Urinary bladder (tissue), 4 donors: ENCODE measurements around the gene ARHGAP30. TPM values are rescaled to one million over a fixed set of nuclear protein-coding genes. Genes with fewer than 3 reads are reported as not detected.
"Not testable (repeated sequence)": the region's sequence is repeated elsewhere in the genome, so short reads cannot be mapped to it uniquely, and the experiment has no call there.

Source experiments
- DNase-seq: peaks from one replicate; pipeline ENCODE4 v3.0.0-alpha.2; 2015; ENCODE audit errors: extremely low spot score
- H3K27ac ChIP-seq: one replicate; pipeline ENCODE4 v1.5.1; 2013; ENCODE audit warnings: low read depth, mild to moderate bottlenecking, moderate library complexity
- H3K36me3 ChIP-seq: one replicate; pipeline ENCODE4 v1.6.1; 2013; ENCODE audit warnings: mild to moderate bottlenecking, moderate library complexity; ENCODE audit not compliant: insufficient read depth
- H3K4me1 ChIP-seq: one replicate; pipeline ENCODE4 v1.6.1; 2013; ENCODE audit warnings: mild to moderate bottlenecking, moderate library complexity; ENCODE audit not compliant: insufficient read depth
- H3K4me3 ChIP-seq: one replicate; pipeline ENCODE4 v1.5.1; 2013; ENCODE audit warnings: low read depth, low read length
- WGBS: extraction: QIAGEN DNeasy Blood & Tissue Kit; methylation state at CpG from one replicate; pipeline ENCODE4 v1.1.7; 2013; 5-methylcytosine and 5-hydroxymethylcytosine counted together
- polyA plus RNA-seq: library from polyadenylated mRNA; stranded (reverse); fragments of 200-250 nt; gene quantifications from one replicate; pipeline ENCODE4 v1.2.3, GENCODE V29; 2013
- total RNA-seq: library from RNA; depleted of rRNA; stranded (reverse); fragments of >200 nt; gene quantifications from one replicate; pipeline ENCODE4 v1.2.3, GENCODE V29; 2014
- donor health status: healthy with polysubstance abuse.
- donor health status: healthy.

The ARHGAP30 gene
- total and polyA plus RNA-seq, 2 donors: 2.9 to 5.1 TPM

DNA sequence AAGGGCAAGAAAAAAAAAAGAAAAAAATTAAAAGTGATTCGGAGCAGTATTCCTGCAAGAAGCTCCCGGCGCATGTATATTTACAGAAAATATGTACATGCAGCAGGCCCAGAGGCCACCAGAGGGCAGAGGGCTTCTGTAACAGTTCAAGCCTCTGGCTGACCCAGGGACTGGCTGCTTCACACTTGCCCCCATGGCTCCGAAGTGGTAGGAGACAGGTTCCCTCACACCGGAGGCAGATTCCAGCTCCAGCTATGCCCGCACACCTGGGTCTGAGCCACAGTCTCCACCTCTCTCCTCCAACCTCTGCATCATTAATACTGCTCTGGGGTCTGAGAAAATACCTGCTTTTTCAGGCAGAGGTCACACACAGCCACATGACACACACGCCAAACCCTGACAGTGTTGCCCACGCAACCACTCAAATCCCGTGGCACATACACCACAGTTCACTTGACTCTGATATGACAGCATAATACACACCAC lies 2.2 kb upstream of the ARHGAP30 start:
- Histone ChIP-seq H3K4me1 (no peaks in the 10 kb centered on the region), H3K27ac (no peak overlapping the region), H3K4me3 (no peak overlapping the region), H3K36me3 (no peaks in the 10 kb centered on the region)
- no peak for DNase-seq
- WGBS: 74% methylated on average over 9 of the region's 9 CpGs

DNA sequence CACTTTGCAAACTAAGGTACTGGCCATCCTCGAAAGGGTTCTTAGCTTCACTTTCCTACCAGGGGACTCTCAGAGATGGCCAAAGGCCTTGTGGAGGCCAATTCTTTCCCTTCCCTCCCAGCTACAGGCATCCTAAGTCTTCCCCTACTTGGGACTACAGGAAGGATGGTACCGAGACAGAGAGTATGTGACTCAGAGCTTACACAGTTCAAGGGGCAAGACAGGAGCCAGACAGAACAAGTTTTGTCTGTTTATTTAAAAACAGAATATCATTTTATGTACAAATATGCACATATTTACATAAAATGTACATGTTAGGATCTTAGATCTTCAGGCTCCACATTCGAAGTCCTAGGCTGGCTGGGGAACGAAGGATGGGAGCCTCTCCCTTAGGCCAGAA lies 1.1 kb upstream of the ARHGAP30 start:
- Histone ChIP-seq H3K27ac (no peak overlapping the region), H3K4me1 (no peaks in the 10 kb centered on the region), H3K4me3 (no peak overlapping the region), H3K36me3 (no peaks in the 10 kb centered on the region)
- DNase-seq: no peak
- 86% methylated on average over 4 of the region's 4 CpGs for WGBS

DNA sequence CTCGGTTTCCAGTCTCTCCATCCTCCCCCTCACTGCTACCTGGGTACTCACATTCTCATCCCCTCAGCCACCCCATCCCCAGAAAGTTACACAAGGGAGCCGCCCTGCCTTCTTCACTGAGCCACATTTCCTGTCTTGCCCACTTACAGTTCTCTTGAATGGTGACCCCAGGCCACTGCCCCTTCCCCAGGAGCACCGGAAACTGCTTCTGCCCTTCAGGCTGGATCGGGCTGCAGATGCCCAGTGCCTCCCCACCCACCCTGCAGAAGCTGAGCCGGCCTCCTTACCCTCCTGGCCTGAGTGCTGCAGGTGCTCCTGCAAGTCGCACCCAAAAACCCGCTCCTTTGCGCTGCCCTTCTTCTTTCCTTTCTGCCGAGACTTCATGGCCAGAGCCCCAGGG lies 450 bp downstream of the ARHGAP30 start:
- Histone ChIP-seq H3K4me3 (peak overlapping the region; percentile 32), H3K4me1 (no peaks in the 10 kb centered on the region), H3K36me3 (no peaks in the 10 kb centered on the region), H3K27ac (no peak overlapping the region)
- DNase-seq: no peak
- 75% methylated on average over 9 of the region's 9 CpGs for WGBS

GRCh38 chr1:161068306-161069234 lies 1.1 kb downstream of the ARHGAP30 start:
- Histone ChIP-seq H3K4me3 (peak overlapping the region; percentile 32), H3K27ac (peak overlapping the region; percentile 11), H3K4me1 (no peaks in the 10 kb centered on the region), H3K36me3 (no peaks in the 10 kb centered on the region)
- no peak for DNase-seq
- WGBS: 69% methylated on average over 10 of the region's 10 CpGs

GRCh38 chr1:161066694-161067093 lies 3.0 kb downstream of the ARHGAP30 start:
- Histone ChIP-seq H3K27ac (no peak overlapping the region), H3K4me3 (no peak overlapping the region), H3K4me1 (no peaks in the 10 kb centered on the region), H3K36me3 (no peaks in the 10 kb centered on the region)
- 65% methylated on average over 3 of the region's 3 CpGs for WGBS
- DNase-seq: no peak

DNA sequence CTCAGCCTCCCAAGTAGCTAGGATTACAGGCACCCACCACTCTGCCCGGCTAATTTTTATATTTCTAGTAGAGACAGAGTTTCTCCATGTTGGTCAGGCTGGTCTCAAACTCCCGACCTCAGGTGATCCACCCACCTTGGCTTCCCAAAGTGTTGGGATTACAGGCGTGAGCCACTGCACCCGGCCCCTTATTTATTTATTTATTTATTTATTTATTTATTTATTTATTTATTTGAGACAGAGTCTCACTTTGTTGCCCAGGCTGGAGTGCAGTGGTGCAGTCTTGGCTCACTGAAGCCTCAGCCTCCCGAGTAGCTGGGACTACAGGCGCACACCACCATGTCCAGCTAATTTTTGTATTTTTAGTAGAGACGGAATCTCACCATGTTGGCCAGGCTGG lies 4.0 kb downstream of the ARHGAP30 start:
- not testable (repeated sequence) for H3K4me3 ChIP-seq, H3K27ac ChIP-seq, H3K36me3 ChIP-seq, H3K4me1 ChIP-seq, DNase-seq
- 90% methylated on average over 7 of the region's 7 CpGs for WGBS

DNA sequence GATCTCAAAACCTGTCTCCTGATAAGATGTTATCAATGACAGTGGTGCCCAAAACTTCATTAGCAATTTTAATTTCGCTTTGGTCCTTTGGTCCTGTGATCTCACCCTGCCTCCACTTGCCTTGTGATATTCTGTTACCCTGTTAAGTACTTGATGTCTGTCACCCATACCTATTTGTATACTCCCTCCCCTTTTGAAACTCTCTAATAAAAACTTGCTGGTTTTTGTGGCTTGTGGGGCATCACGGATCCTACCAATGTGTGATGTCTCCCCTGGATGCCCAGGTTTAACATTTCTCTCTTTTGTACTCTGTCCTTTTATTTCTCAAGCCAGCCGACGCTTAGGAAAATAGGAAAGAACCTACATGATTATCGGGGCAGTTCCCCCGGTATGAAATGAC lies 5.8 kb downstream of the ARHGAP30 start:
- not testable (repeated sequence) for H3K36me3 ChIP-seq, H3K4me1 ChIP-seq, H3K27ac ChIP-seq, H3K4me3 ChIP-seq, DNase-seq
- 56% methylated on average over 6 of the region's 6 CpGs for WGBS

GRCh38 chr1:161061419-161061818 lies 8.3 kb downstream of the ARHGAP30 start:
- WGBS: 95% methylated on average over 4 of the region's 4 CpGs

GRCh38 chr1:161059293-161059692 lies 10.4 kb downstream of the ARHGAP30 start:
- no peak overlapping the region for H3K4me3 ChIP-seq
- no peaks in the 10 kb centered on the region for H3K36me3 ChIP-seq
- WGBS: 84% methylated on average over 6 of the region's 6 CpGs
- H3K27ac ChIP-seq: no peak overlapping the region
- no peaks in the 10 kb centered on the region for H3K4me1 ChIP-seq
- no peak for DNase-seq

More at GRCh38 chr1:161061419-161061818, 8.3 kb downstream of the ARHGAP30 start:
- no peaks in the 10 kb centered on the region for H3K4me1 ChIP-seq
- no peak for DNase-seq
- H3K27ac ChIP-seq: no peak overlapping the region
- no peaks in the 10 kb centered on the region for H3K36me3 ChIP-seq
- no peak overlapping the region for H3K4me3 ChIP-seq

DNA sequence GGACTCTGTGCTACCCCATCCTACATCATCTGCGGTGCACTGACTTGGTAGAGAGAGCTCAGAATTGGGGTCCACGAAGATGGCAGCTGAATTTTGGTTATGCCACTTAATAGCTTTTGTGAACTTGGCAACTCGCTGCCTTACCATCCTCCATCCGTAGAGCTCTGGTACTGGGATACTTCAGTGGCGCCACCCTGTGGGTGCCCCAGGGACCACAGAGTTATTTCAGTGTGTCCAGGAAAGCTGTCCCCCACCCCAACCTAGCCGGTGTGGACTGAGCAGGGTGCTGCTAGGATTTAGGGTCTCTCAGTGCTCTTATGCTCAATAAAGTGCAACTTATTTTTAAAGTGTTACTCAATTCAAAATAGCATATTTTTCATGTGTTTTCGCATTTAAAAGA lies 14.9 kb downstream of the ARHGAP30 start:
- no peak for DNase-seq
- Histone ChIP-seq H3K4me3 (no peak overlapping the region), H3K4me1 (no peaks in the 10 kb centered on the region), H3K27ac (no peak overlapping the region), H3K36me3 (no peaks in the 10 kb centered on the region)
- WGBS: 79% methylated on average over 7 of the region's 7 CpGs

DNA sequence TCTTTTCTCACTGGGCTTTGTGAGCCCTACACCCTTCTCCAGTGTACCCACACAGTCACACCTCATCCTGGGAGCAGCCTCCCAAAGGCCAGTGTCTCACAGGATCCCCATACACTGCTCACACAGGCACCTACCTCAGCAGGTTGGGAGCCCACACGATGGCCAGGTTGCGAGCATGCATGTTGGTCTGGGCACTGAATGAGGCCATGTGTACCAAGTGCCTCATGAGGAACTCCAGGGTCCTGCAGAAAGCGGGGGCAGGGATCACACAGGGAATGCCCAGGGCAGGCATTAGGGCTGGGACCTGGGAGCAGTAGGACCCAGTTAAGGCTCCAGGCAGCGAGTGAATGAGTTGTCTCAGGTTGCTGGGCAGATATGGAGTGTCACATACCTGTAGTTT lies 15.5 kb downstream of the ARHGAP30 start:
- H3K27ac ChIP-seq: no peak overlapping the region
- no peaks in the 10 kb centered on the region for H3K4me1 ChIP-seq
- DNase-seq: no peak
- H3K4me3 ChIP-seq: no peak overlapping the region
- 82% methylated on average over 4 of the region's 4 CpGs for WGBS
- H3K36me3 ChIP-seq: no peaks in the 10 kb centered on the region

GRCh38 chr1:161052899-161053298 lies 16.8 kb downstream of the ARHGAP30 start:
- no peak overlapping the region for H3K4me3 ChIP-seq
- no peak for DNase-seq
- 71% methylated on average over 3 of the region's 3 CpGs for WGBS
- no peak overlapping the region for H3K27ac ChIP-seq
- no peaks in the 10 kb centered on the region for H3K4me1 ChIP-seq
- no peaks in the 10 kb centered on the region for H3K36me3 ChIP-seq

- 92% methylated on average over 10 of the region's 10 CpGs for WGBS
- Histone ChIP-seq H3K4me3 (no peak overlapping the region), H3K27ac (no peak overlapping the region), H3K36me3 (no peaks in the 10 kb centered on the region), H3K4me1 (peaks cover 2% of the 10 kb centered on the region)
- DNase-seq: no peak
Observed at GRCh38 chr1:161051219-161051618, 18.5 kb downstream of the ARHGAP30 start.

GRCh38 chr1:161048949-161049722 lies 20.6 kb downstream of the ARHGAP30 start:
- no peak for DNase-seq
- 88% methylated on average over 5 of the region's 5 CpGs for WGBS

More at GRCh38 chr1:161048949-161049722, 20.6 kb downstream of the ARHGAP30 start:
- H3K4me1 ChIP-seq: peaks cover 2% of the 10 kb centered on the region
- H3K27ac ChIP-seq: no peak overlapping the region
- no peaks in the 10 kb centered on the region for H3K36me3 ChIP-seq
- no peak overlapping the region for H3K4me3 ChIP-seq
